ENCODE data around the gene GRK6.
A peak's percentile ranks its signal among the peaks of the same experiment; 100 is the strongest.
"Not testable (repeated sequence)": the region's sequence is repeated elsewhere in the genome, so short reads cannot be mapped to it uniquely, and the experiment has no call there.

The GRK6 gene

DNA sequence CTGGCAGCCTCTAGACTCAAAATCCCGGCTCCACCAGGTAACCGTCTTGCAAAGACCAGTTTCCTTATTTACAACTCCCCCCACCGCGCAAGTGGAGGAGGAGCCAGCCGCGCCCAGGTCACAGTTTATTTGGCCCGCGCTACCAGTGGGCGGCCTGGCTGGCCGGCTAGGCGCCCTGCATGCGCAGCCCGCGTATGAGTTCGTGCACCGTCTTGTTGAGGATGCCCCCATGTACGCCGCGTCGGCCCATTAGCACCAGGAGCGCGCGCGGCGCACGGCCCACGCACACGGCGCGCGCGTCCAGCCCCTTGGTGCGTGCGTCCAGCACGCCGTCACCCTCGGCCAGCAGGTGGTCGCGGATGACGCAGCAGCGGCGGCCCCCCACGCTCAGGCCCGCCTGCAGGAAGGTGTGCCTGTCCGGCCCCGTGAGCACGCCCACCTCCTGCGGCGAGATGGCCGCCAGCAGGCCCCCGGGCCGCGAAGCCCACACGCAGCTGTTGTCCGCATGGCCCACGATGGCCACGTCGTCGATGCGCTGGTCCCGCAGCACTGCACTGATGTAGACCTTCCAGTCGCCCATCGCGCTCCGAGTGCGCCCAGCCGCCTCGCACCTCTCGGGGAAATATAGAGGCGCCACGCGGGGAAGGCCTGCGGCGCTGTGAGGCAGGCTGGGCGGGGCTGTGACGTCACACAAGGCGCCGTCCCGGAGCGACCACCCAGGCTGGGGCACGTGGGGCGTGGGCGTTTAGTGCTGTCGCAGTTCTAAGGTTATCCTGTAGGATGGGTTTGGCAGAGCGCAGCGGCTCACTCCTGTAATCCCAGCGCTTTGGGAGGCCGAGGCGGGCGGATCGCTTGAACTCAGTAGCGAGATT lies 26.2 kb upstream of the GRK6 start, which contains the start of gene PFN3:
PFN3 (minus strand) TSS at position 665 of the 872 bp plus-strand sequence; CDS start at position 580, 85 bp downstream.
- no peak for DNase-seq

DNA sequence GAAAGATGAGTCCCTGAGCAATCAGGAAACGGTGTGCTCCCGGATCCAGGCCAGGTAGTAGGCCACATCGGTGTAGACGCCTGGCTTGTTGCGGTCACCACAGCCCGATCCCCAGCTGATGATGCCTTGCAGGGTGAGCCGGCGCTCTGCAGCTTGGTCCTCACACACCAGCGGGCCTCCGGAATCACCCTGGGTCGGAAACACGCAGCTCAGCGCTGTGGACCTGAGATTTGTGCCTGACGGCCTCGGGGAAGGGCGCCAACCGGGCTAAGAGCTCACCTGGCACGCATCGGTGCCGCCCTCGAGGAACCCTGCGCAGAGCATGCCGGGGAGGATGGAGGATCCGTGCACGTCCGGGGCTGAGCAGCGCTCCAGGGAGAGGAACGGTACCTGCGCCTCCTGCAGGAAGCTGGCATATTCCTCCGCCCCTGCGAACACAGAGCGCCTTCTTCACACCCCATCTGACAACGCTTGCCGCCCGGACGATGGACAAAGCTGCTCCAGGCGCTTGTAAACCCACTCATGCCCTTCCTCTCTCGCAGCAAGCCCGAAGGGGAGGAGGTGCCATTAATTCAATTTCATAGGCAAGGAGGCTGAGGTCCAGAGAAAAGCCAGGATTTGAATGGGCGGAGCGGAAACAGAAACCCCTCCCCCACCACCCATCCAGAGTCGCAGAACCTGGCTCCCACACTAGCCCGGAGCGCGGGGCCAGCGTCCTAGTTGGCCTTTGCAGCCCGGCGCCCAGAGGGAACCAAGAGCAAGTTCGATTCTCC lies 24.0 kb upstream of the GRK6 start:
- peak; percentile 70 for DNase-seq

DNA sequence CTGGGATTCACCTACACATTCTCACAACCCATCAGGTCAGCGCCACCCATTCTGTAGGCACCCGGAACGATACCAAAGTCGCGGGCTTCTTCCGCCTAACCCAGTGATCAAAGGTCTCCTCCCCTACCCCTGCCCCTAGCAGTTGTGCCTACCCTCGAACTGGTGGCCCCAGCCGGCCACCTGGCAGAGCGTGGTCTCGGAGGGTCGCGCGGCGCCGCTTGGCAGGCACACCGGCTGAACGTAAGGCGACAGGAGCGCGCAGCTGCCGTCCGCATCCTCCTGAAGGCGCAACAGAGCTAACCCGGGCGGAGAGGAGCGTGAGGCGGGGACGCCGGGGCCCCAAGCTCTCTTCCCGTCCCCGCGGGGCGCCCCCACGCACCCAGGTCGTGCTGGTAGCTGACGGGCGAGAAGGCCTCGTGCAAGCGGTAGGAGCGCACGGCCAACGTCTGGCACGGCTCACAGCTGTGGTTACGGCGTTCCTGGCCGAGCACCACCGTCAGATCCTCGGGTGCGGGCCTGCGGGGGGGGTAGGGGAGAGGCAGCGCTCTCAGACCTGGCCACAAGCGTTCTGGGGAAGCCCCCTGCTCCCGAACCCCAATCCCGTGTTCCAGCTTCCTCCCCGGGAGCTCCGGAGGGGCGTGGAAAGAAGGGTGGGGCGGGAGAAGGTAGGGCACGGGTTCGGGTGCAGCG lies 23.2 kb upstream of the GRK6 start:
- peak; percentile 4 for DNase-seq

DNA sequence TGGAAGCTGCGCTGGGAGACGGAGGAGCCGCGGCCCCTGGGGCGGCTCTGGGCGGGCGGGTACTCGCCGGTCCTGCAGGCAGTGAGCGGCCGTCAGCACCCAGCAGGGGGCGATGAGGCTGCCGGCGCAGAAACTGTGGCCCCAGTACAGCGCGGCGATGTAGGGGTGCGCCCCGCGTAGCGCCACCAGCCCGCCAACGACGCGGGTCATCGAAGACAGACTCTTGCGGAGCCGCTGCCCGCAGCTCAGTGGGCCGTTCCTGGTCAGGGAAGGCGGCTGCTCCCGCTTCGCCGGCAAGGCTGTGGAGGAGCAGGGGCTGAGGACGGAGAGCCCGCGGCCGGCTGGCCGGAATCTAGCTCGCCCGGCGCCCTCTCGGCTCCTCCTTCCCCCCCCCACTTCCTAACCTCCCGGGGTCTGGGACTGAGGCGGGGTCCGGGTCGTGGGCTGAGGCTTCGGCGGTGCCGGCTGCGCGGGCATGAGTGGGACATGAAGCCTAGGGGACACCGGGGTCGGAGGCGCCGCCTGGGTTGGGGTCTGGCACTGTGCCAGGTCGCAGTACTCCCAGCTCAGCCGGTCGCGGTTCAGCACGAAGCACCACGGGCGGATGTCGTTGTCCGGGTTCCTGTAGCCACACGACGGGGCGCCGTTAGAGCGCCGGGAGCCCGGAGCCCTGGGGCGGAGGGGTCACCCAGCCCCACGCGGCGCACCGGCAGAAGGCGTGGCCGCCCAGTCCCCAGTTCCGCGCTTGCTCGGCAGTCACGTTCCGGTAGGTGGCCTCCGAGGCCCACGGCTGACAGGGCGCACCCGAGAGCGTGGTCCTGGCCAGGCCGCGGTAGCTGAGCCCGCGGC lies 22.5 kb upstream of the GRK6 start:
- DNase-seq, result peak; percentile 34

DNA sequence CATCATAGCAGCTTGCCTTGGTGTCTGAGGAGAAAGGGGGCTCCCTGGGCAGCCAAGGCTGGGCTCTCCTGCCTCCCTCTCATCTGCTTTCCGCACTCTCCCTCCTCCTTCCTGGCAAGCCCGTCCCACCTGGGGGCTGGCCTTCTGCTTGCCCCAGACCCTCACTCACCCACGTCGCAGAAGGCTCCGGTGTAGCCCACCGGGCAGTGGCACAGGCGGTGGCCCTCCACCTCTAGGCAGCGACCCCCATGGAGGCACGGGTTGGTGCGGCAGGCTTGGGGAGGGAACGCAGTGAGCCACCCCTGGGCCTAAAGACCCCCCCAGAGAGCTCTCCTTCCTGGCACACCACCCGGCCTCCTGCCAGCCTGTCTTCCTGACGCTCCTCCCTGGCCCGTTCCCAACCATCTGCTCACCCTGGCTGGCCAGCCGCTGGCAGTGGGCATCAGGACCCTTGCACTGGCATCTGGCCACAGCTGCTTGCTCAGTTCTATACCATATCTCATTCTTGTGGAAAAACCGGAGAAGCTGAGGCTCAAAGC lies 21.8 kb upstream of the GRK6 start:
- no peak for DNase-seq

DNA sequence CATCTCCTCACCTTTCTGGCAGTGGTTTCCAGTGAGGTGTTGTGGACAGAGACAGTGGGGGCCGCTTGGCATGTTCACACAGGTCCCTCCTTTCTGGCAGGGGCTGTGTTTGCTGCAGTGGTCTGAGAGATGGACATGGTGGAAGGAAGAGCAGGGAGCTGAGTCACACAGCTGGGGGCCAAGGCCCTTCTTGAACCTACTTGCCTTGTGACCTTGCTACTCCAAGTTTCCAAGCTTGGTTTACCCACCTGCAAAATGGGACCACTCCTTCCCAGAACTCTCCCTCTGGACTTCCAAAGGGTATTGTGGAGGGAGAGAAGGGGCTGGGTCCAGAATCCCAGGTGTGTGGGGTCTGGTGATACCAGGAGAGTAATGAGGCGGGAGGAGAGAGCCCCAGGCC lies 21.2 kb upstream of the GRK6 start:
- no peak for DNase-seq

DNA sequence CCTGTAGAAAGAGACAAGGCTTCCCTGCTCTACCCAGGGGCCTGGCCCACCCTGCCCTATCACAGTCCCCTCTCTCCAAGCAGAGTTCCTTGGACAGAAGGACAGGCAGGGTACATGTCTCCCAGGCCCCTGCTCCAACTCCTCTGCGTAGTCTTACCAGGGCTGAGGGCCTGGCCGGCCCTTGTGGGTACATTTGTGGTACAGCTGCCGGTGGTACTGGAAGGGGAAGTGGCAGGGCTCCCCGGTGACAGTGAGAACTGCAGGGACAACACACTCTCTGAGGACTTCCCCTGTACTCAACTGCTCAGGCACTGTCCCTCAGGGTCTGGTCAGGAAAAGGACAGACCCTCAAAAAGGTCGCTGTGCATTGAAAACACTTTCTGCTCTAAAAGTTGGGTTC lies 20.7 kb upstream of the GRK6 start:
- no peak for DNase-seq

DNA sequence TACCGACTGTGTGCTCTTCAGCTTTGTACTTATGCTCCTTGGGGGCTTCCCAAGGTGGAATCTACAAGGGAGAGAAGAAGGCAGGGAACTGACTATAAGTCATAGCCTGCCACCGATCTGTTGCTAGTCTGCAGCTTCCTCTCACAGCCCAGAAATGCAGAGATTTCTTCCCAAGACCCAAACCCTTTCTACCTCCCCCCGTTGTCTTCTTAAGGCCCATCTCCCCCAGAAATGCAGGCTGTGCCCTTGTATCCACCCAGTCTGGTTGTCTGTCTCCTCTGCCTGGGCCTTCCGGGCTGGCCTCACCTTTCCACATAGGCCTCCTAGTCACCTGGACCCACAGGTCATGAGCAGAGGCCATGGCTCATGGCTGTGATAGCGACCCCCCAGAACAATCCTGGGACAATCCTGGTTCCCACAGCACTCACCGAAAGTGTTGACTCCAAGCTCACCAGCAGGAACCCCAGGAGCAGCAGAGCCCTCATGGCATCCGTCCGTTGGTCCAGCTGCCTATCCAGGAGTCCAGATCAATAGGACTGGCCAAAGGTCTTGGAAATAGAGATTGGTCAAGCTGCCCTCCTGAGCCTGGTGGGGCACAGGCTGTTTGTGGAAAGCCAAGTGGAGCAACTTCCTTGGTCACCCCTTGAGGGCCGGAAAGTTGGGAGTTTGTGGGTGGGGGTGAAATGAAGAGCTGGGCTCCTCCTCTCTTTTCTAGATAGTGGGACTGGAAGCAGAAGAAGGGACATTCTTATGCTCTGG lies 17.3 kb upstream of the GRK6 start, which contains the start of gene F12:
F12 (minus strand) TSS at position 522 of the 759 bp plus-strand sequence; CDS start at position 485, 37 bp downstream.
- no peak for DNase-seq

DNA sequence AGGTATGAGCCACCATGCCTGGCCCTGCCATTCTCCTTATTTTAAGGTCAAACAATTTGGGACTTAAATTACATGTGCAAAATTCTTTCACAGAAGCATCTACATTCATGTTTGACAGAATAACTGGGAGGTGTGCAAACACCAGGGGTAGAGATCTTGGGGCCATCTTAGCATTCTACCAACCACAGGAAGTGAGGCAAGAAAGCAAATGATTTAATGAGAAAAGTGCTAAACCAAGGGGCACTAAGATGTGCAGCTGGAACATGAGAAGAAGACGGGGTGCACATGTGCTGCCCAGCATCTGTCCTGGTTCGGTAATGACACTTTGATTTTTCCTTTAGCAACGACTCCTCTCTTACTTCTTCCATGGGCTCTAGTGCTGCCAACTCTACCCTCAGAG lies 15.9 kb upstream of the GRK6 start:
- no peak for DNase-seq

DNA sequence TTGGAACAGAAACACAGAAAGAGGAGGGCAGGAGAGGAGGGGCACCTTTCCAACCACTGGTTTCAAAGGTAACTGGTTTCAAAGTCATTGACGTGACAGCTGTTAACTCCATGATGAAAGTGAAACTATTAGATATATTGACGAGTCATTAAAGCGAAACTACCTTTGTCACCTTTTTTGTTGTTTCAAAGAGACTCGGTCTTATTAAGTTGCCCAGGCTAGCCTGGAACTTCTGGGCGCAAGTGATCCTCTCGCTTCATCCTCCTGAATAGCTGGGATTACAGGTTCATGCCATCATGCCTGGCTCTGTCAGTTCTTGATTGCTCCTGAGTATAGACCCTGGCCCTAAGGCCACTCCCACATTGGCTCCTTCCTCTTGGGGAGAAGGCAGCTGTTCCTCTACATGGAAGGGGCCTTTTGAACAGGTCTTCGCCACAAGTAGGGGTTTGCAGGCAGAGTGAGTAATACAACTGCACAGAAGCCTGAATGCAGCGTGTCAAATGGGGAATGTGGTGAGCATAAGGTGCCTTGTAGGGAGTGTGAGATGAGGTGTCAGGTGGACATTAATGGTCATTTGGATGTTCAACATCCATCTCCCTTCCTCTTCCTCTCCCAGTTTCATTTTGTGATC lies 13.8 kb upstream of the GRK6 start:
- no peak for DNase-seq

DNA sequence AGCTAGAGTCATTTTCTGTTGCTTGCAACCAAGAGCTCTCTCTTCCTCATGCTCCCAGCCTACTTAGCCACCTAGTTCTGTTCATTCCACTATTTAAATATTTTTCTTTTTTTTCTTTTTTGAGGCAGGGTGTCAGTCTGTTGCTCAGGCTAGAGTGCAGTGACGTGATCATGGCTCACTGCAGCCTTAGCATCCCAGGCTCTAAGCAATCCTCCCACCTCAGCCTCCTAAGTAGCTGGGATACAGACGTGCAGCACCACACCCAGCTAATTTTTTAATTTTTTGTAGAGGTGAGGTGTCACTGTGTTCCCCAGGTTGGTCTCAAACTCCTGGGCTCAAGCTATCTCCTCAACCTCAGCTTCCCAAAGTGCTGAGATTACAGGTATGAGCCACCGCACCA lies 12.0 kb upstream of the GRK6 start:
- no peak for DNase-seq

DNA sequence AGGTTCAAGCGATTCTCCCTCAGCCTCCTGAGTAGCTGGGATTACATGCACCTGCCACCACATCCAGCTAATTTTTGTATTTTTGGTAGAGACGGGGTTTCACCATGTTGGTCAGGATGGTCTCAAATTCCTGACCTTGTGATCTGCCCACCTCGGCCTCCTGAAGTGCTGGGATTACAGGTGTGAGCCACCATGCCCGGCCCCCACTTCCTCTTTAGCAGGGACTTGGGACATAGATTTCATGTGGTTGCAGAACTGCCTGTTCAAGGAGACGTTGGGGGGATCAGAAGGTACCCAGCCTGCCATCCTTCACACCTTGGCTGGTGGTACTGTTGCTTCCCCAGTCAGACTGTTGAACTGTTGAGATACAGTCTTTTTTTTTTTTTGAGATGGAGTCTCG lies 9.4 kb upstream of the GRK6 start:
- not testable (repeated sequence) for DNase-seq

DNA sequence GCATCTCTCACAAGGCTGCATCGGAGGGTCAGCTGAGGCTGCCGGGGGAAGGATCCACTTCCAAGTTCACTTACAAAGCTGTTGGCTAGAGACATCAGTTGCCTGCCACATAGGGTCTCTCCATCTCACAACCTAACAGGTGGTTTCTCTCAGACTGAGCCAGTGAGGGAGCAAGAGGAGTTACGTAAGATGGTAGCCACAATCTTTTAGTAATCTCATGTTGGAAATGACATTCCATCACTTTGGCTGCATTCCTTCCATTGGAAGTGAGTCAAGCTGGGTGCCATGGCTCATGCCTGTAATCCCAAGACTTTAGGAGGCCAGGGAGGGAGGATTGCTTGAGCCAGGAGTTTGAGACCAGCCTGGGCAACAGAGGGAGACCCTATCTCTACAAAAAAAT lies 7.4 kb upstream of the GRK6 start:
- no peak for DNase-seq

DNA sequence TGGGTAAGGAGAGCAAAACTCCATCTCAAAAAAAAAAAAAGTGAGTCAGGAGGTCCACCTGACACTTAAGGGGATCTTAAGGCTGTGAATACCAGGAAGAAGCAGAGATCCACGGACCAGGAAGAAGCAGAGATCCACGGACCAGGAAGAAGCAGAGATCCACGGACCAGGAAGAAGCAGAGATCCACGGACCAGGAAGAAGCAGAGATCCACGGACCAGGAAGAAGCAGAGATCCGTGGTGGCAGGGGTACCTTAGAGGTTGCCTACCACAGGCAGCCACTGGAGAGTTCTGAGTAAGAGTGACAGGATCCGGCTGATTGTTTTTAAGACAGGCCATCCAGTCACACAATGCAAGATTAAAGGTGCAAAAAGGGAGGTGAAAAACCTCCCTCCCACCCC lies 6.0 kb upstream of the GRK6 start:
- not testable (repeated sequence) for DNase-seq

DNA sequence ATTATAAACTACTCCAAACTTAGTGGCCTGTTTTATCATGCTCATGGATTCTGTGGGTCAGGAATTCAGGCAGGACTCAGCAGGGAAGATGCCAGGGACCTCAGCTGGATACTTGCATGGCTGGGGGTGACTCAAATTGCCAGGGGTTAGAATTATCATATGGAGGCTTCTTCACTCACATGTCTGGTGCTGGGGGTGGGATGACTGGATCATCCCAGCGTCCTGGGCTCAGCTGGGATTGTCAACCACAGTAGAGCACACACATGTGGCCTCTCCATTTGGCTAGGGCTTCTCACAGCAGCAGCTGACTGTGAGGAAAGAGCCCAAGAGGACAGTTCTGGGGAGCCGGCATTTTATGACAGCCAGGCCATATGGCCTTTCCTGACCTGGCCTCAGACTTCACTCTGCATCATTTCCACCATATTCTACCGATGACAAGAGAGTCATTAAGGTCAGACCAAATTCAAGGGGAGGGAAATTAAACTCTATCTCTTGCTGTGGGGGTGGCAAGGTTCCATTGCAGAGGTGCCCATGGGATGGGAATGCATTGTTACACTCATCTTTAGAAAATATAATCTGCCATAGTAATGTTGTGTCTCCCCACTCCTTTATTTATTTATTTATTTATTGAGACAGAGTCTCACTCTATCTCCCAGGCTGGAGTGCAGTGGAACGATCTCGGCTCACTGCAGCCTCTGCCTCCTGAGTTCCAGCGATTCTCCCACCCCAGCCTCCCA lies 5.2 kb upstream of the GRK6 start:
- no peak for DNase-seq

DNA sequence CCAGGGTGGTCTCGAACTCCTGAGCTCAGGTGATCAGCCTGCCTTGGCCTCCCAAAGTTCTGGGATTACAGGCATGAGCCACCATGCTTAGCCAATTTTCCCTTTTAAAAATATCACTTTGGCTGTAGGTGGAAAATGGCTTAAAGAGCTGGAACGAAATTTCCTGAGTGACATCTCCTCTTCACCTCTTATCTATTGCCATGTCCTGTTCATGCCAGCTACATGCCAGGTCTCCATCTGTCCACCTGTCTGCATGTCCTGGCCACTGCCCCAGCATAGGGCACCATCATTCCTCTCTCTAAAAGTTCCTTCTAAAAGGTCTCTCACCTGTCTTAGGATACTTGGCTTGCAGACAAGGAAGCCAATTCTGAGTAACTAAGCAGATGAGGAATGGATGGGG lies 2.8 kb upstream of the GRK6 start:
- DNase-seq, result no peak

DNA sequence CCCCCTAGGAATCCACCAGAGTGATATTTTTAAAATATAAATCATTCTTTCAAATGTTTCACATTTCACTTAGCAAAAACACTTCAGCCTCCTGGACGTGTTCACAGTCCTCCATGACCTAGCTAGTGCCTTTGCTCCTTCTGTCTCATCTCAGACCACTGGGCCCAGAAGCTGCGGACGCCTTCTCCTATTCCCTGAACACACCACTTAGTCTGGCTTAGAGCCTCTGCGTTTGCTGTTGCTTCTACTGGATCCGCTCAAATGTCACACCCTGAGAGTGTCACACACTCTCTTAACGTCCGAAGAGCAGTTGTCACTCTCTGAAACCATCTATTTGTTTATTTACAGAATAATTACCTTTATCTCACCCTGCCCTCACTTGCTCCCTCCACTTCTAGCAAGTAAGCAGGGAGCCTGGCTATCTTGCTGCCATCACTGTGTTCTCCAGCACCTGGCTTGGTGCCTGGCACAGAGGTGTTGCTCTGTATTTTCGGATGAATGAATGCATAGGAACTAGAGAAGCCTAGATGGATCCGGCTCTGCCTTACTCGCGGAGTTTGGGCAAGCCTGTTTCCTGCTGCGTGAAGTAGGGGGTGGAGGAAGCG lies 1.2 kb upstream of the GRK6 start:
- DNase-seq, result peak; percentile 18

DNA sequence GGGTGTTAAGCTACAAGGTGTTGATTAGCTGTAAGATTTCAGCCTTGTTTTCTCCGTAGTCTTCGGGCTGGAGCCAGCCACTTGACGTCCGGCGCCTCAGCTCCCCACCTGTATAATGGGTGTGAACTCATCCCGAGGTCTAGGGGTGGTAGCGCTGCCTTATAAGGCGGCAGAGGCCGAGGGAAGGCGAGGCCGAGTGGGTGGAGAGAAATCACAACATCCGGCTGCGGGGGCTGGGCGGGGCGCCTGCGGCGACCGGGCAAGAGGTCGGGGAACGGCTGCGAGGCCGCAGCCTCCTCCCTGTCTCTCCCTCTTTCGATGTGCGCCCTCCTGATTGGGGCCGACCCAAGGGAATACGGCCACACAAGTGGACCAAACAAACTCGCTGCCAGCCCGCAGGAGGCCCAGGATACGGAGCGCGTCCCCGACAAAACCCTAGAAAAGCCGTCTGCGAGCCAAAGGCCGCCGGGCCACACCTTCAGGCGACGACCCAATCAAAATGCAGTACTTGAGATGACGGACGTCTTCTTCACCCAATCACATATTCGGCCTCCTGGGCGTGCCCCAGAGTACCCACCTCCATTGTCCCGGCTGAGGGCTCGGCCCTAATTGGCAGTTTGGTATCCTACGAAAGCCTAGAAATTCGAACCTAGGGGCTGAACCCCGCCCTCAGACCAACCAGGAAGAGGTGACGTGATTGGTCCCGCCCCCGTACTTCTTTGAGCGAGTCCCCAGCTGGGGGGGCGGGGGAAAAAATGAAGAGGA lies 493 bp upstream of the GRK6 start:
- DNase-seq, result peak; percentile 98

All from DMS153 (cell line).